ENCODE results near the gene TEX2.
"Not testable (repeated sequence)": the region's sequence is repeated elsewhere in the genome, so short reads cannot be mapped to it uniquely, and the experiment has no call there.

The TEX2 gene

GRCh38 chr17:64178011-64178825 lies 84.8 kb downstream of the TEX2 start:
- no peak for DNase-seq

GRCh38 chr17:64177311-64178010 lies 85.6 kb downstream of the TEX2 start:
- DNase-seq: no peak

- DNase-seq: no peak
Measured at GRCh38 chr17:64176556-64176955, 86.5 kb downstream of the TEX2 start.

- DNase-seq: no peak
Measured at GRCh38 chr17:64174686-64175456, 88.2 kb downstream of the TEX2 start.

- no peak for DNase-seq
Measured at GRCh38 chr17:64173646-64174045, 89.4 kb downstream of the TEX2 start.

- DNase-seq: no peak
Measured at GRCh38 chr17:64172510-64172909, 90.5 kb downstream of the TEX2 start.

GRCh38 chr17:64171041-64171440 lies 92.0 kb downstream of the TEX2 start:
- DNase-seq: no peak

GRCh38 chr17:64170286-64170685 lies 92.8 kb downstream of the TEX2 start:
- DNase-seq: no peak

GRCh38 chr17:64167666-64168065 lies 95.4 kb downstream of the TEX2 start:
- DNase-seq: not testable (repeated sequence)

GRCh38 chr17:64166876-64167275 lies 96.2 kb downstream of the TEX2 start:
- DNase-seq: no peak

GRCh38 chr17:64165347-64165746 lies 97.7 kb downstream of the TEX2 start:
- no peak for DNase-seq

GRCh38 chr17:64164596-64165285 lies 98.3 kb downstream of the TEX2 start:
- no peak for DNase-seq

GRCh38 chr17:64163468-64163867 lies 99.6 kb downstream of the TEX2 start:
- DNase-seq: no peak

GRCh38 chr17:64162554-64162953 lies 100.5 kb downstream of the TEX2 start:
- no peak for DNase-seq

- no peak for DNase-seq
Measured at GRCh38 chr17:64161380-64162176, 101.5 kb downstream of the TEX2 start.

- no peak for DNase-seq
Measured at GRCh38 chr17:64160378-64160777, 102.7 kb downstream of the TEX2 start.

GRCh38 chr17:64158831-64159590 lies 104.0 kb downstream of the TEX2 start:
- no peak for DNase-seq

GRCh38 chr17:64158406-64158805 lies 104.7 kb downstream of the TEX2 start:
- no peak for DNase-seq

- no peak for DNase-seq
Measured at GRCh38 chr17:64157669-64158180, 105.3 kb downstream of the TEX2 start.

GRCh38 chr17:64156670-64157069 lies 106.4 kb downstream of the TEX2 start:
- no peak for DNase-seq

Data from fibroblast of skin of back (primary cell).